ENCODE data around the gene SOSTDC1. TPM values are rescaled to one million over a fixed set of nuclear protein-coding genes. Genes with fewer than 3 reads are reported as not detected.
"Not testable (repeated sequence)": the region's sequence is repeated elsewhere in the genome, so short reads cannot be mapped to it uniquely, and the experiment has no call there.

SOSTDC1 gene
- polyA plus RNA-seq, 3 donors: not detected

GRCh38 chr7:16511314-16511713 is 45.8 kb upstream of the SOSTDC1 start:
- Histone ChIP-seq H3K4me2 (replicated peaks; ENCODE audit: extremely low read depth, low read length, poor library complexity, severe bottlenecking) (no peak overlapping the region), H2AFZ (ENCODE audit: insufficient read depth, low read depth, low read length, poor library complexity, severe bottlenecking) (no peak overlapping the region), H3K36me3 (replicated peaks in 1 of 2; ENCODE audit: control insufficient read depth in 1 of 2, insufficient read depth in 2 of 2, low read length in 2 of 2) (no peaks in the 10 kb centered on the region), H3K9ac (ENCODE audit: insufficient read depth, low read length, poor library complexity, severe bottlenecking) (no peak overlapping the region), H3K4me1 (ENCODE audit: control insufficient read depth in 1 of 2, insufficient read depth in 2 of 2, low read length in 2 of 2) (no peaks in the 10 kb centered on the region), H4K20me1 (ENCODE audit: insufficient read depth, low read length) (no peaks in the 10 kb centered on the region), H3K9me3 (replicated peaks in 1 of 2; ENCODE audit: control insufficient read depth in 1 of 2, insufficient read depth in 1 of 2, low read length in 2 of 2) (no peaks in the 10 kb centered on the region), H3K27me3 (ENCODE audit: control insufficient read depth in 2 of 2, insufficient read depth in 2 of 2, low read length in 2 of 2) (no peaks in the 10 kb centered on the region), H3K4me3 (replicated peaks in 1 of 3; ENCODE audit: low read depth in 2 of 3, low read length in 3 of 3) (no peak overlapping the region), H3K27ac (ENCODE audit: low read depth in 1 of 2, low read length in 2 of 2) (no peak overlapping the region), H3K79me2 (ENCODE audit: insufficient read depth, low read length) (no peaks in the 10 kb centered on the region)
- TF ChIP-seq CTCF (IDR thresholded peaks at IDR 0.05): no peak
- H3K4me3 Mint-ChIP-seq: no peak overlapping the region
- H3K9me3 Mint-ChIP-seq: peaks cover 0 to 3% (median 0%) of the 10 kb centered on the region in 7 donors
- no peak overlapping the region for H3K27ac Mint-ChIP-seq
- intact Hi-C loops (cut with micrococcal nuclease): no loop called here
- 100% methylated on average over 4 of the region's 5 CpGs for WGBS (ENCODE audit: insufficient coverage)
- no peaks in the 10 kb centered on the region for H3K4me1 Mint-ChIP-seq
- no peaks in the 10 kb centered on the region for H3K27me3 Mint-ChIP-seq (ENCODE audit: low read depth in 3 of 3)
- DNase-seq: no peak
- no peaks in the 10 kb centered on the region for H3K36me3 Mint-ChIP-seq

GRCh38 chr7:16509829-16510228 is 44.3 kb upstream of the SOSTDC1 start:
- no peaks in the 10 kb centered on the region for H4K20me1 ChIP-seq (ENCODE audit: insufficient read depth, low read length)
- H3K27ac ChIP-seq (ENCODE audit: low read depth in 1 of 2, low read length in 2 of 2): no peak overlapping the region

GRCh38 chr7:16506422-16506821 is 40.9 kb upstream of the SOSTDC1 start:
- H3K36me3 ChIP-seq (replicated peaks in 1 of 2; ENCODE audit: control insufficient read depth in 1 of 2, insufficient read depth in 2 of 2, low read length in 2 of 2); H3K27ac Mint-ChIP-seq; H3K9ac ChIP-seq (ENCODE audit: insufficient read depth, low read length, poor library complexity, severe bottlenecking); H3K79me2 ChIP-seq (ENCODE audit: insufficient read depth, low read length); H3K4me1 ChIP-seq (ENCODE audit: control insufficient read depth in 1 of 2, insufficient read depth in 2 of 2, low read length in 2 of 2); H2AFZ ChIP-seq (ENCODE audit: insufficient read depth, low read depth, low read length, poor library complexity, severe bottlenecking); H3K27me3 Mint-ChIP-seq (ENCODE audit: low read depth in 3 of 3); H3K4me1 Mint-ChIP-seq; H3K9me3 ChIP-seq (replicated peaks in 1 of 2; ENCODE audit: control insufficient read depth in 1 of 2, insufficient read depth in 1 of 2, low read length in 2 of 2); H3K4me3 ChIP-seq (replicated peaks in 1 of 3; ENCODE audit: low read depth in 2 of 3, low read length in 3 of 3); H3K9me3 Mint-ChIP-seq; H3K4me3 Mint-ChIP-seq; H3K4me2 ChIP-seq (replicated peaks; ENCODE audit: extremely low read depth, low read length, poor library complexity, severe bottlenecking); H3K27ac ChIP-seq (ENCODE audit: low read depth in 1 of 2, low read length in 2 of 2); H3K36me3 Mint-ChIP-seq; H3K27me3 ChIP-seq (ENCODE audit: control insufficient read depth in 2 of 2, insufficient read depth in 2 of 2, low read length in 2 of 2); H4K20me1 ChIP-seq (ENCODE audit: insufficient read depth, low read length); intact Hi-C loops (cut with micrococcal nuclease); DNase-seq: not testable (repeated sequence)
- WGBS (ENCODE audit: insufficient coverage): no CpG with 5 or more reads among the region's 5 CpGs

More at GRCh38 chr7:16509829-16510228, 44.3 kb upstream of the SOSTDC1 start:
- Mint-ChIP-seq H3K36me3 (no peaks in the 10 kb centered on the region), H3K4me3 (no peak overlapping the region), H3K27me3 (ENCODE audit: low read depth in 3 of 3) (no peaks in the 10 kb centered on the region), H3K9me3 (peaks cover 0 to 5% (median 0%) of the 10 kb centered on the region in 7 donors), H3K27ac (no peak overlapping the region), H3K4me1 (no peaks in the 10 kb centered on the region)
- Histone ChIP-seq H3K9me3 (replicated peaks in 1 of 2; ENCODE audit: control insufficient read depth in 1 of 2, insufficient read depth in 1 of 2, low read length in 2 of 2) (no peaks in the 10 kb centered on the region), H3K36me3 (replicated peaks in 1 of 2; ENCODE audit: control insufficient read depth in 1 of 2, insufficient read depth in 2 of 2, low read length in 2 of 2) (no peaks in the 10 kb centered on the region), H3K4me1 (ENCODE audit: control insufficient read depth in 1 of 2, insufficient read depth in 2 of 2, low read length in 2 of 2) (no peaks in the 10 kb centered on the region), H3K9ac (ENCODE audit: insufficient read depth, low read length, poor library complexity, severe bottlenecking) (no peak overlapping the region), H3K79me2 (ENCODE audit: insufficient read depth, low read length) (no peaks in the 10 kb centered on the region), H3K27me3 (ENCODE audit: control insufficient read depth in 2 of 2, insufficient read depth in 2 of 2, low read length in 2 of 2) (no peaks in the 10 kb centered on the region), H3K4me2 (replicated peaks; ENCODE audit: extremely low read depth, low read length, poor library complexity, severe bottlenecking) (no peak overlapping the region), H2AFZ (ENCODE audit: insufficient read depth, low read depth, low read length, poor library complexity, severe bottlenecking) (no peak overlapping the region), H3K4me3 (replicated peaks in 1 of 3; ENCODE audit: low read depth in 2 of 3, low read length in 3 of 3) (no peak overlapping the region)
- TF ChIP-seq CTCF (IDR thresholded peaks at IDR 0.05): no peak
- DNase-seq: no peak
- intact Hi-C loops (cut with micrococcal nuclease): no loop called here
